Ramos (cell line): ENCODE results near the gene CDX2.
"Not testable (repeated sequence)": the region's sequence is repeated elsewhere in the genome, so short reads cannot be mapped to it uniquely, and the experiment has no call there.

Experiments used
- in situ Hi-C: fragments of 300-500 bp; cut with MboI; formaldehyde crosslinking; loops from one replicate; pipeline ENCODE4 v1.14.3; 2022; ENCODE audit warnings: low sequenced_read_pairs; ENCODE audit not compliant: unreplicated experiment

The CDX2 gene

GRCh38 chr13:27966641-27967202 is 2.4 kb downstream of the CDX2 start:
- in situ Hi-C loops = no loop called here

- in situ Hi-C loops = no loop called here
Observed at GRCh38 chr13:27965740-27966640, 3.1 kb downstream of the CDX2 start.

- in situ Hi-C loops = no loop called here
Observed at GRCh38 chr13:27965343-27965739, 3.8 kb downstream of the CDX2 start.

GRCh38 chr13:27964741-27965323 is 4.3 kb downstream of the CDX2 start:
- in situ Hi-C loops = no loop called here

GRCh38 chr13:27964206-27964605 is 4.9 kb downstream of the CDX2 start:
- in situ Hi-C loops = not testable (repeated sequence)

GRCh38 chr13:27963491-27963890 is 5.6 kb downstream of the CDX2 start:
- in situ Hi-C loops = no loop called here

GRCh38 chr13:27962982-27963381 is 6.1 kb downstream of the CDX2 start:
- in situ Hi-C loops = no loop called here

- in situ Hi-C loops = no loop called here
Observed at GRCh38 chr13:27962128-27962841, 6.8 kb downstream of the CDX2 start.

GRCh38 chr13:27961227-27962085 is 7.7 kb downstream of the CDX2 start:
- in situ Hi-C loops = no loop called here

- in situ Hi-C loops = no loop called here
Observed at GRCh38 chr13:27960362-27961226, 8.5 kb downstream of the CDX2 start.

- in situ Hi-C loops = no loop called here
Observed at GRCh38 chr13:27959976-27960361, 9.1 kb downstream of the CDX2 start.

GRCh38 chr13:27956576-27957300 is 12.4 kb downstream of the CDX2 start:
- in situ Hi-C loops = no loop called here

- in situ Hi-C loops = no loop called here
Observed at GRCh38 chr13:27955014-27955591, 14.0 kb downstream of the CDX2 start.

GRCh38 chr13:27954406-27954851 is 14.7 kb downstream of the CDX2 start:
- in situ Hi-C loops = no loop called here

GRCh38 chr13:27953676-27954405 is 15.3 kb downstream of the CDX2 start:
- in situ Hi-C loops = no loop called here

- in situ Hi-C loops = no loop called here
Observed at GRCh38 chr13:27952876-27953675, 16.0 kb downstream of the CDX2 start.
